Liver (tissue), 3 donors: ENCODE measurements around the gene AURKB.

Source experiments
- CTCF ChIP-seq: fragments of 150-350 bp; IDR thresholded peaks from 2 replicates; pipeline ENCODE4 v1.5.1; 2017; ENCODE audit warnings: improper control_type of control experiment, low read depth, low read length; ENCODE audit not compliant: missing input control
- EGR1 ChIP-seq, 2 donors: IDR thresholded peaks; 2 replicates each; pipeline ENCODE4 v1.6.1; 2016 to 2018; ENCODE audit warnings: antibody characterized with exemption in 2 of 2, low read depth in 2 of 2
- FOXA1 ChIP-seq: IDR thresholded peaks from 2 replicates; pipeline ENCODE4 v1.6.1; 2016; ENCODE audit warnings: antibody characterized with exemption
- GABPA ChIP-seq, 2 donors: IDR thresholded peaks in 1 of 2; conservative IDR thresholded peaks in 1 of 2; 2 replicates each; pipeline ENCODE4 v1.6.1; 2016; ENCODE audit warnings: antibody characterized with exemption in 2 of 2, mild to moderate bottlenecking in 1 of 2, moderate library complexity in 1 of 2
- NR2F2 ChIP-seq: IDR thresholded peaks from 2 replicates; pipeline ENCODE4 v1.6.1; 2016; ENCODE audit warnings: antibody characterized with exemption
- REST ChIP-seq: IDR thresholded peaks from 2 replicates; pipeline ENCODE4 v1.6.1; 2016; ENCODE audit warnings: antibody characterized with exemption, mild to moderate bottlenecking
- SP1 ChIP-seq: IDR thresholded peaks from 2 replicates; pipeline ENCODE4 v1.6.1; 2018; ENCODE audit warnings: antibody characterized with exemption, mild to moderate bottlenecking
- YY1 ChIP-seq: IDR thresholded peaks from 2 replicates; pipeline ENCODE4 v1.6.1; 2016; ENCODE audit warnings: antibody characterized with exemption, mild to moderate bottlenecking
- donor health status: healthy.
- donor health status: healthy.

GRCh38 chr17:8212312-8213180 lies 2.2 kb upstream of the AURKB start:
- TF ChIP-seq EGR1 (IDR thresholded peaks at IDR 0.05; ENCODE audit: low read depth in 2 of 2) (no peak), CTCF (no peak), REST (no peak), SP1 (peak; percentile 45), GABPA (IDR thresholded peaks at IDR 0.05 in 1 of 2, conservative IDR thresholded peaks at IDR 0.05 in 1 of 2) (no peak), YY1 (peak; percentile 17), NR2F2 (peak; percentile 81), FOXA1 (no peak)
